MM.1S (cell line): ENCODE measurements around the gene PDZRN3.

Experiments
- EZH2 ChIP-seq: fragments of 300-600 bp; sonication (generic); optimal IDR thresholded peaks from 2 replicates; pipeline ENCODE3; 2017; ENCODE audit warnings: low read depth, mild to moderate bottlenecking, antibody characterized with exemption, low read length, mixed read lengths
- TF ChIP-seq, protein P1 (sequence below): fragments of 300-600 bp; sonication (generic); IDR thresholded peaks from 2 replicates; pipeline ENCODE4 v1.5.1; 2016; ENCODE audit warnings: antibody characterized with exemption, low read length, mixed read lengths

DNA sequence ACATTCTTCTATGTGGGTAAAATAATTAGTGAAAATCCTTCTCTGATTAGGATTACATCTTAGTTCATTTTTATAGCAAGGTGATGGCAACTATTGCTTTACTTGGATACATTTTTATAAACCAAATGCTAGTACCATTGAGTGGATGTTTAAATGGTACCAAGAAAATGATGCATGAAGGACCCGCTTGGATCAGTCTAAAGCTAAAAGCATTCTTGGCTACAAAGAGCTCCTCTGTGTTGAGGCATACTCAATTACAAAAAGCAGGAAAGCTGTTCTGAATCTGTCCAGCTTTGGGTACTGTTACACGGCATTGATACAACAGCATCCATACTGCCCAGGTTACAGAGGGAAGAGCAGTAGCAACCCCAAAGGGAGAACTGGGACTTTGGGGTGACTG, 217.2 kb downstream of the PDZRN3 start:
- TF ChIP-seq, protein P1, sequence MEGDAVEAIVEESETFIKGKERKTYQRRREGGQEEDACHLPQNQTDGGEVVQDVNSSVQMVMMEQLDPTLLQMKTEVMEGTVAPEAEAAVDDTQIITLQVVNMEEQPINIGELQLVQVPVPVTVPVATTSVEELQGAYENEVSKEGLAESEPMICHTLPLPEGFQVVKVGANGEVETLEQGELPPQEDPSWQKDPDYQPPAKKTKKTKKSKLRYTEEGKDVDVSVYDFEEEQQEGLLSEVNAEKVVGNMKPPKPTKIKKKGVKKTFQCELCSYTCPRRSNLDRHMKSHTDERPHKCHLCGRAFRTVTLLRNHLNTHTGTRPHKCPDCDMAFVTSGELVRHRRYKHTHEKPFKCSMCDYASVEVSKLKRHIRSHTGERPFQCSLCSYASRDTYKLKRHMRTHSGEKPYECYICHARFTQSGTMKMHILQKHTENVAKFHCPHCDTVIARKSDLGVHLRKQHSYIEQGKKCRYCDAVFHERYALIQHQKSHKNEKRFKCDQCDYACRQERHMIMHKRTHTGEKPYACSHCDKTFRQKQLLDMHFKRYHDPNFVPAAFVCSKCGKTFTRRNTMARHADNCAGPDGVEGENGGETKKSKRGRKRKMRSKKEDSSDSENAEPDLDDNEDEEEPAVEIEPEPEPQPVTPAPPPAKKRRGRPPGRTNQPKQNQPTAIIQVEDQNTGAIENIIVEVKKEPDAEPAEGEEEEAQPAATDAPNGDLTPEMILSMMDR, result no peak
- TF ChIP-seq EZH2, result no peak
